H9 (cell line): ENCODE measurements around the gene MOBP. TPM values are rescaled to one million over a fixed set of nuclear protein-coding genes. Genes with fewer than 3 reads are reported as not detected.

Experiments
- DNase-seq: peaks from one replicate; pipeline ENCODE4 v3.0.0-alpha.2; 2017
- H2AFZ ChIP-seq: one replicate; pipeline ENCODE4 v1.6.1; 2013; ENCODE audit warnings: mild to moderate bottlenecking, low read length, control low read depth, moderate library complexity
- H2AK5ac ChIP-seq: 2 replicates; pipeline ENCODE4 v1.6.1; 2013; ENCODE audit warnings: low read length, control low read depth, mixed read lengths; ENCODE audit not compliant: insufficient read length
- H2BK120ac ChIP-seq: one replicate; pipeline ENCODE4 v1.6.1; 2013; ENCODE audit warnings: low read depth, mild to moderate bottlenecking, low read length, control low read depth, inconsistent platforms; ENCODE audit not compliant: poor library complexity, severe bottlenecking
- H2BK12ac ChIP-seq: 2 replicates; pipeline ENCODE4 v1.6.1; 2013; ENCODE audit warnings: low read length, control low read depth, mixed read lengths, low read depth; ENCODE audit not compliant: insufficient read length
- H2BK15ac ChIP-seq: 2 replicates; pipeline ENCODE4 v1.6.1; 2013; ENCODE audit warnings: low read depth, low read length, control low read depth
- H2BK20ac ChIP-seq: one replicate; pipeline ENCODE4 v1.6.1; 2013; ENCODE audit warnings: low read depth, mild to moderate bottlenecking, low read length, control low read depth, inconsistent platforms; ENCODE audit not compliant: poor library complexity, severe bottlenecking
- H2BK5ac ChIP-seq: 2 replicates; pipeline ENCODE4 v1.6.1; 2013; ENCODE audit warnings: low read length, control low read depth, mixed read lengths; ENCODE audit not compliant: insufficient read length
- H3K14ac ChIP-seq: 2 replicates; pipeline ENCODE4 v1.6.1; 2013; ENCODE audit warnings: low read length, control low read depth; ENCODE audit not compliant: insufficient read depth
- H3K18ac ChIP-seq: 2 replicates; pipeline ENCODE4 v1.6.1; 2013; ENCODE audit warnings: low read depth, mild to moderate bottlenecking, mixed read lengths, low read length, control low read depth; ENCODE audit not compliant: insufficient read length
- H3K23ac ChIP-seq: 2 replicates; pipeline ENCODE4 v1.6.1; 2013; ENCODE audit warnings: low read length, control low read depth, mixed read lengths, low read depth; ENCODE audit not compliant: insufficient read length
- H3K23me2 ChIP-seq: 2 replicates; pipeline ENCODE4 v1.6.1; 2013; ENCODE audit warnings: low read depth, mild to moderate bottlenecking, mixed read lengths, low read length, control low read depth; ENCODE audit not compliant: insufficient read length, poor library complexity, severe bottlenecking
- H3K27ac ChIP-seq: 2 replicates; pipeline ENCODE4 v1.5.1; 2013; ENCODE audit warnings: low read length, control low read depth, mixed read lengths, low read depth; ENCODE audit not compliant: insufficient read length
- H3K27me3 ChIP-seq: 2 replicates; pipeline ENCODE4 v1.6.1; 2013; ENCODE audit warnings: low read length, control low read depth, inconsistent platforms; ENCODE audit not compliant: insufficient read depth
- H3K4ac ChIP-seq: 2 replicates; pipeline ENCODE4 v1.6.1; 2013; ENCODE audit warnings: low read depth, mild to moderate bottlenecking, control low read depth, inconsistent platforms, low read length, moderate library complexity
- H3K4me1 ChIP-seq: 2 replicates; pipeline ENCODE4 v1.6.1; 2013; ENCODE audit warnings: low read length, control low read depth, inconsistent platforms; ENCODE audit not compliant: insufficient read depth
- H3K4me2 ChIP-seq: 2 replicates; pipeline ENCODE4 v1.6.1; 2013; ENCODE audit warnings: low read length, control low read depth, mixed read lengths; ENCODE audit not compliant: insufficient read length, insufficient read depth
- H3K56ac ChIP-seq: 2 replicates; pipeline ENCODE4 v1.6.1; 2013; ENCODE audit warnings: low read depth, mild to moderate bottlenecking, mixed read lengths, low read length, control low read depth; ENCODE audit not compliant: insufficient read length
- H3K79me1 ChIP-seq: 2 replicates; pipeline ENCODE4 v1.6.1; 2013; ENCODE audit warnings: low read depth, mild to moderate bottlenecking, moderate library complexity, low read length, control low read depth, inconsistent platforms; ENCODE audit not compliant: insufficient read depth, poor library complexity, severe bottlenecking
- H3K79me2 ChIP-seq: 2 replicates; pipeline ENCODE4 v1.6.1; 2013; ENCODE audit warnings: low read length, control low read depth, inconsistent platforms; ENCODE audit not compliant: insufficient read depth
- H3K9ac ChIP-seq: 2 replicates; pipeline ENCODE4 v1.6.1; 2013; ENCODE audit warnings: low read length, control low read depth, mixed read lengths; ENCODE audit not compliant: insufficient read length; ENCODE audit errors: extremely low read depth
- H3K9me3 ChIP-seq: one replicate; pipeline ENCODE4 v1.6.1; 2013; ENCODE audit warnings: low read depth, low read length, inconsistent platforms; ENCODE audit not compliant: control insufficient read depth
- H3T11ph ChIP-seq: one replicate; pipeline ENCODE4 v1.6.1; 2013; ENCODE audit warnings: mild to moderate bottlenecking, low read length, control low read depth, inconsistent platforms
- H4K20me1 ChIP-seq: one replicate; pipeline ENCODE4 v1.6.1; 2013; ENCODE audit not compliant: control insufficient read depth, insufficient read length, insufficient read depth
- H4K5ac ChIP-seq: 2 replicates; pipeline ENCODE4 v1.6.1; 2013; ENCODE audit warnings: low read depth, mild to moderate bottlenecking, mixed read lengths, low read length, control low read depth; ENCODE audit not compliant: insufficient read length
- H4K8ac ChIP-seq: replicated peaks from 2 replicates; pipeline ENCODE4 v1.6.1; 2013; ENCODE audit warnings: low read length, control low read depth, mixed read lengths, low read depth; ENCODE audit not compliant: insufficient read length
- H4K91ac ChIP-seq: 2 replicates; pipeline ENCODE4 v1.6.1; 2013; ENCODE audit warnings: low read depth, mild to moderate bottlenecking, moderate library complexity, mixed read lengths, low read length, control low read depth; ENCODE audit not compliant: insufficient read length
- H3K27ac Mint-ChIP-seq, 3 experiments: 2 replicates in 2 of 3; 3 replicates in 1 of 3; pipeline ENCODE4 v1.8.0; 2020 to 2021; ENCODE audit warnings: mixed read lengths in 3 of 3, mild to moderate bottlenecking in 1 of 3, moderate library complexity in 1 of 3
- H3K27me3 Mint-ChIP-seq: 2 replicates; pipeline ENCODE4 v1.8.0; 2021; ENCODE audit warnings: low read depth, mild to moderate bottlenecking, moderate library complexity, mixed read lengths
- H3K36me3 Mint-ChIP-seq, 3 experiments: 2 replicates in 2 of 3; 3 replicates in 1 of 3; pipeline ENCODE4 v1.8.0; 2020 to 2021; ENCODE audit warnings: low read depth in 3 of 3, mixed read lengths in 3 of 3; ENCODE audit not compliant: insufficient read depth in 1 of 3
- H3K4me1 Mint-ChIP-seq, 2 experiments: 2 replicates each; pipeline ENCODE4 v1.8.0; 2020; ENCODE audit warnings: mixed read lengths in 2 of 2
- H3K4me3 Mint-ChIP-seq, 2 experiments: 2 replicates in 1 of 2; 3 replicates in 1 of 2; pipeline ENCODE4 v1.8.0; 2020 to 2021; ENCODE audit warnings: mild to moderate bottlenecking in 2 of 2, mixed read lengths in 2 of 2, moderate library complexity in 1 of 2
- H3K9me3 Mint-ChIP-seq, 2 experiments: 2 replicates in 1 of 2; 3 replicates in 1 of 2; pipeline ENCODE4 v1.8.0; 2020; ENCODE audit warnings: mild to moderate bottlenecking in 2 of 2, mixed read lengths in 2 of 2, moderate library complexity in 1 of 2
- CTCF ChIP-seq: fragments of 200-600 bp; sonication (generic); conservative IDR thresholded peaks from 3 replicates; pipeline ENCODE4 v1.8.0; 2021; ENCODE audit warnings: antibody characterized with exemption, mild to moderate bottlenecking
- WGBS: extraction: QIAGEN DNeasy Blood & Tissue Kit; methylation state at CpG from one replicate; pipeline ENCODE4 v1.1.7; 2013; ENCODE audit warnings: missing lambda C conversion rate, low lambda C conversion rate, mixed read lengths; ENCODE audit not compliant: insufficient read length; ENCODE audit errors: extremely low coverage; 5-methylcytosine and 5-hydroxymethylcytosine counted together
- total RNA-seq: library from RNA; stranded (reverse); gene quantifications from 2 replicates; pipeline ENCODE4 v1.2.1, GENCODE V29; 2021

MOBP gene
- total RNA-seq, 1 experiment from 2014 or later: not detected

DNA sequence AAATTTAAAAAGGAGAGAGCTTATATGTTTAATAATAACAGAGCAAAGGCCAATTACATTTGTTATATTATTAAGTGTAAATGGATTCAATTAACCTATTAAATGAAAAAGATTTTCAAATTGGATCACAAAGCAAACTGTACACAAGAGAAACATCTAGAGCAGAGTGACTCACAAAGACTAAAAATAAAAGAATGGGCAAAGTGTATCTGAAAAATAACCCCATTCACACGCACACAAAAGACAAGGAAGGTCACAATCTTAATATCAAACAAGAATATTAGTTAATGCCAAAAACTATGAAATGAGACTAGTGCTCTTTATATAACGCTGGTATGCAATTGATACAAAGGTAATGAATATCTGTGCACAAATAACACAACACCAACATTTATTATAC is 65.7 kb downstream of the MOBP start:
- Histone ChIP-seq H3K23me2 (no peaks in the 10 kb centered on the region), H3K9me3 (no peaks in the 10 kb centered on the region), H2BK15ac (no peak overlapping the region), H2BK5ac (no peak overlapping the region), H3K14ac (no peak overlapping the region), H3K27ac (no peak overlapping the region), H3K4me2 (no peak overlapping the region), H3K4ac (no peak overlapping the region), H3K27me3 (no peaks in the 10 kb centered on the region), H2BK120ac (no peak overlapping the region), H3K79me2 (no peaks in the 10 kb centered on the region), H4K8ac (no peak overlapping the region), H4K20me1 (no peaks in the 10 kb centered on the region), H3K18ac (no peak overlapping the region), H3K23ac (no peak overlapping the region), H4K91ac (no peak overlapping the region), H3K4me1 (peaks cover 2% of the 10 kb centered on the region; the same call in 1 of the 2 replicates), H3T11ph (no peak overlapping the region), H3K9ac (no peak overlapping the region), H2AK5ac (no peak overlapping the region), H3K56ac (no peak overlapping the region), H3K79me1 (no peaks in the 10 kb centered on the region), H2BK20ac (no peak overlapping the region), H4K5ac (no peak overlapping the region), H2BK12ac (no peak overlapping the region), H2AFZ (no peak overlapping the region)
- H3K36me3 Mint-ChIP-seq: no peaks in the 10 kb centered on the region
- no peak overlapping the region for H3K27ac Mint-ChIP-seq
- no peak for DNase-seq
- H3K4me1 Mint-ChIP-seq: peaks cover 7 to 18% of the 10 kb centered on the region in 2 experiments
- TF ChIP-seq CTCF: no peak
- H3K27me3 Mint-ChIP-seq: no peaks in the 10 kb centered on the region
- no CpG with 5 or more reads among the region's 2 CpGs for WGBS
- H3K4me3 Mint-ChIP-seq: no peak overlapping the region
- no peaks in the 10 kb centered on the region; a peak in 1 of 5 replicates for H3K9me3 Mint-ChIP-seq
